Measurements from ENCODE around the gene SLC9A3. TPM values are rescaled to one million over a fixed set of nuclear protein-coding genes. Genes with fewer than 3 reads are reported as not detected.

Gene SLC9A3
- total and polyA plus RNA-seq, 2 of the 13 experiments (the other 11 are each of a cell fraction or from before 2014, with no cell fraction given) = 1.5 to 1.8 TPM

DNA sequence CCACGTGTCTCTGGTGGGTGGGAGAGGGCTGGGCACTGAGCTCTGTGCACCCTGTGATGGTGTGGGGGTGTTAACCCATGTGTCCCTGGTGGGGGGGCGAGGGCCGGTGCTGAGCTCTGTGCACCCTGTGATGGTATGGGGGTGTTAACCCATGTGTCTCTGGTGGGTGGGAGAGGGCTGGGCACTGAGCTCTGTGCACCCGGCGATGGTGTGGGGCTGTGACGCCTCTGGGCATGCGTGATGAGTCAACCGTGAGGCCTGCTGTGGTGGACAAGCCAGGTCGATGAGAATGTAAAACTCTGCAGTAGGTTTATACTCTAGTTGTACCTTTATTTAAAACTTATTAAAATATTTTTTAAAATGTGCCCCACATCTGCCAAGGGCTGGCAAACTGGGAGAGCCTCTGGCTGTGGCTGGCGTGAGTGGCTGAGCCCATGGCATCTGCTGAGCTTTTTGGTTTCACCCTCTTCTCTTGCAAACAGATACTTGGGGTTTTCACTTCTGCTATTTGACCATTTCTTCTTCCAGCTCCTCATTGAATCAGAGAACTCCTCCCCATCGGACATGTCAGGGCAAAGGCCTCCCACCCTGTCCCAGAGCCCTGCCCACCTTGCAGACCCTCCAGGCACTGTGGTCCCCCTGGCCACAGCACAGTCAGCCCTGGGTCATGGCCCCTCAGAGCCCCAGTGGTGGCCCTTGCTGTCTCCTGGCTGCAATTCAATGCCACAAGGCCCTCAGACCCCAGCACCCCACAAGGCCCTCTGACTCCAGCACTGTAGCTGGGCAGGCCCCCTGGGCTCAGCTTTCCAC, 99.7 kb downstream of the SLC9A3 start:
- CTCF ChIA-PET (ENCODE audit: low intra/inter-chr PET ratio, low total read pairs) = no interaction called here
- 80% methylated on average over 10 of the region's 11 CpGs for WGBS (ENCODE audit: low lambda C conversion rate)

GRCh38 chr5:423626-424261, 100.5 kb downstream of the SLC9A3 start:
- no peaks in the 10 kb centered on the region for H3K27me3 ChIP-seq (ENCODE audit: control insufficient read depth in 1 of 2, insufficient read depth in 2 of 2, low read length in 2 of 2)
- no peaks in the 10 kb centered on the region for H3K79me2 ChIP-seq (ENCODE audit: insufficient read depth, low read length)
- in situ Hi-C loops (cut with HindIII; ENCODE audit: extremely low pct_ligation_motif_present, low pct_unique_long_range_greater_than_20kb) (no loop called here), intact Hi-C loops (cut with micrococcal nuclease; ENCODE audit: unreplicated experiment) (no loop called here)
- 71% methylated on average over 11 of the region's 24 CpGs for WGBS (ENCODE audit: low lambda C conversion rate)
- DNase-seq (ENCODE audit: low spot score) (no peak), ATAC-seq (no peak), FAIRE-seq (no peak)
- no peak overlapping the region for H3K4me3 ChIP-seq (replicated peaks in 1 of 3; ENCODE audit: insufficient read depth in 1 of 3, low read depth in 2 of 3, low read length in 3 of 3)
- POLR2A ChIA-PET = no interaction called here
- CTCF ChIA-PET (ENCODE audit: low intra/inter-chr PET ratio, low total read pairs) = no interaction called here
- H3K27ac ChIP-seq (ENCODE audit: extremely low read length, insufficient read depth, low read length) = no peak overlapping the region
- H4K20me1 ChIP-seq (ENCODE audit: insufficient read depth, low read length) = no peaks in the 10 kb centered on the region
- no peaks in the 10 kb centered on the region for H3K4me1 ChIP-seq (ENCODE audit: insufficient read depth, low read length)
- H3K36me3 ChIP-seq (replicated peaks in 1 of 2; ENCODE audit: control insufficient read depth in 1 of 2, insufficient read depth in 2 of 2, low read length in 2 of 2) = no peaks in the 10 kb centered on the region
- H3K9me3 ChIP-seq (ENCODE audit: low read length) = no peaks in the 10 kb centered on the region
- H3K9ac ChIP-seq (ENCODE audit: insufficient read depth, low read depth, low read length) = no peak overlapping the region
- BruUV-seq (replicated peaks) = no TSS peak
- no peak overlapping the region for H2AFZ ChIP-seq (ENCODE audit: low read length)
- no peak overlapping the region for H3K4me2 ChIP-seq (ENCODE audit: low read depth, low read length)
- TF ChIP-seq, protein P1, sequence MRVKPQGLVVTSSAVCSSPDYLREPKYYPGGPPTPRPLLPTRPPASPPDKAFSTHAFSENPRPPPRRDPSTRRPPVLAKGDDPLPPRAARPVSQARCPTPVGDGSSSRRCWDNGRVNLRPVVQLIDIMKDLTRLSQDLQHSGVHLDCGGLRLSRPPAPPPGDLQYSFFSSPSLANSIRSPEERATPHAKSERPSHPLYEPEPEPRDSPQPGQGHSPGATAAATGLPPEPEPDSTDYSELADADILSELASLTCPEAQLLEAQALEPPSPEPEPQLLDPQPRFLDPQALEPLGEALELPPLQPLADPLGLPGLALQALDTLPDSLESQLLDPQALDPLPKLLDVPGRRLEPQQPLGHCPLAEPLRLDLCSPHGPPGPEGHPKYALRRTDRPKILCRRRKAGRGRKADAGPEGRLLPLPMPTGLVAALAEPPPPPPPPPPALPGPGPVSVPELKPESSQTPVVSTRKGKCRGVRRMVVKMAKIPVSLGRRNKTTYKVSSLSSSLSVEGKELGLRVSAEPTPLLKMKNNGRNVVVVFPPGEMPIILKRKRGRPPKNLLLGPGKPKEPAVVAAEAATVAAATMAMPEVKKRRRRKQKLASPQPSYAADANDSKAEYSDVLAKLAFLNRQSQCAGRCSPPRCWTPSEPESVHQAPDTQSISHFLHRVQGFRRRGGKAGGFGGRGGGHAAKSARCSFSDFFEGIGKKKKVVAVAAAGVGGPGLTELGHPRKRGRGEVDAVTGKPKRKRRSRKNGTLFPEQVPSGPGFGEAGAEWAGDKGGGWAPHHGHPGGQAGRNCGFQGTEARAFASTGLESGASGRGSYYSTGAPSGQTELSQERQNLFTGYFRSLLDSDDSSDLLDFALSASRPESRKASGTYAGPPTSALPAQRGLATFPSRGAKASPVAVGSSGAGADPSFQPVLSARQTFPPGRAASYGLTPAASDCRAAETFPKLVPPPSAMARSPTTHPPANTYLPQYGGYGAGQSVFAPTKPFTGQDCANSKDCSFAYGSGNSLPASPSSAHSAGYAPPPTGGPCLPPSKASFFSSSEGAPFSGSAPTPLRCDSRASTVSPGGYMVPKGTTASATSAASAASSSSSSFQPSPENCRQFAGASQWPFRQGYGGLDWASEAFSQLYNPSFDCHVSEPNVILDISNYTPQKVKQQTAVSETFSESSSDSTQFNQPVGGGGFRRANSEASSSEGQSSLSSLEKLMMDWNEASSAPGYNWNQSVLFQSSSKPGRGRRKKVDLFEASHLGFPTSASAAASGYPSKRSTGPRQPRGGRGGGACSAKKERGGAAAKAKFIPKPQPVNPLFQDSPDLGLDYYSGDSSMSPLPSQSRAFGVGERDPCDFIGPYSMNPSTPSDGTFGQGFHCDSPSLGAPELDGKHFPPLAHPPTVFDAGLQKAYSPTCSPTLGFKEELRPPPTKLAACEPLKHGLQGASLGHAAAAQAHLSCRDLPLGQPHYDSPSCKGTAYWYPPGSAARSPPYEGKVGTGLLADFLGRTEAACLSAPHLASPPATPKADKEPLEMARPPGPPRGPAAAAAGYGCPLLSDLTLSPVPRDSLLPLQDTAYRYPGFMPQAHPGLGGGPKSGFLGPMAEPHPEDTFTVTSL (CRISPR knock-in tag; IDR thresholded peaks at IDR 0.05; ENCODE audit: borderline replicate concordance) = no peak
- TF ChIP-seq FOSL1 (CRISPR knock-in tag; IDR thresholded peaks at IDR 0.05; ENCODE audit: borderline replicate concordance) = no peak
- TF ChIP-seq ZFYVE20 (CRISPR knock-in tag; IDR thresholded peaks at IDR 0.05; ENCODE audit: borderline replicate concordance, low read depth) = no peak
- TF ChIP-seq, protein P2, sequence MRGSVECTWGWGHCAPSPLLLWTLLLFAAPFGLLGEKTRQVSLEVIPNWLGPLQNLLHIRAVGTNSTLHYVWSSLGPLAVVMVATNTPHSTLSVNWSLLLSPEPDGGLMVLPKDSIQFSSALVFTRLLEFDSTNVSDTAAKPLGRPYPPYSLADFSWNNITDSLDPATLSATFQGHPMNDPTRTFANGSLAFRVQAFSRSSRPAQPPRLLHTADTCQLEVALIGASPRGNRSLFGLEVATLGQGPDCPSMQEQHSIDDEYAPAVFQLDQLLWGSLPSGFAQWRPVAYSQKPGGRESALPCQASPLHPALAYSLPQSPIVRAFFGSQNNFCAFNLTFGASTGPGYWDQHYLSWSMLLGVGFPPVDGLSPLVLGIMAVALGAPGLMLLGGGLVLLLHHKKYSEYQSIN (CRISPR knock-in tag; IDR thresholded peaks at IDR 0.05; ENCODE audit: borderline replicate concordance) = no peak
- no peak for TF ChIP-seq NFRKB (IDR thresholded peaks at IDR 0.05)
- TF ChIP-seq ETV6 (CRISPR knock-in tag; conservative IDR thresholded peaks at IDR 0.05) = no peak
- no peak for TF ChIP-seq RFX3 (CRISPR knock-in tag; IDR thresholded peaks at IDR 0.05)

More for the DNA sequence above, 99.7 kb downstream of the SLC9A3 start:
- DNase-seq (ENCODE audit: low spot score) (no peak), FAIRE-seq (no peak), ATAC-seq (no peak)
- no peak overlapping the region for H3K27ac ChIP-seq (ENCODE audit: extremely low read length, insufficient read depth, low read length)
- no peaks in the 10 kb centered on the region for H3K27me3 ChIP-seq (ENCODE audit: control insufficient read depth in 1 of 2, insufficient read depth in 2 of 2, low read length in 2 of 2)
- no TSS peak for BruUV-seq (replicated peaks)
- H4K20me1 ChIP-seq (ENCODE audit: insufficient read depth, low read length) = no peaks in the 10 kb centered on the region
- intact Hi-C loops (cut with micrococcal nuclease; ENCODE audit: unreplicated experiment) = no loop called here
- H3K36me3 ChIP-seq (replicated peaks in 1 of 2; ENCODE audit: control insufficient read depth in 1 of 2, insufficient read depth in 2 of 2, low read length in 2 of 2) = no peaks in the 10 kb centered on the region
- H3K9me3 ChIP-seq (ENCODE audit: low read length) = no peaks in the 10 kb centered on the region
- TF ChIP-seq ZFP36 (IDR thresholded peaks at IDR 0.05; ENCODE audit: borderline replicate concordance, low read depth, low read length, partially characterized antibody) = no peak
- no peak overlapping the region for H3K4me3 ChIP-seq (replicated peaks in 1 of 3; ENCODE audit: insufficient read depth in 1 of 3, low read depth in 2 of 3, low read length in 3 of 3)
- no peaks in the 10 kb centered on the region for H3K79me2 ChIP-seq (ENCODE audit: insufficient read depth, low read length)
- POLR2A ChIA-PET = no interaction called here
- no peak overlapping the region for H3K9ac ChIP-seq (ENCODE audit: insufficient read depth, low read depth, low read length)
- no peak overlapping the region for H3K4me2 ChIP-seq (ENCODE audit: low read depth, low read length)
- in situ Hi-C loops (cut with HindIII; ENCODE audit: extremely low pct_ligation_motif_present, low pct_unique_long_range_greater_than_20kb) = no loop called here
- no peak overlapping the region for H2AFZ ChIP-seq (ENCODE audit: low read length)
- no peaks in the 10 kb centered on the region for H3K4me1 ChIP-seq (ENCODE audit: insufficient read depth, low read length)

All from HepG2 (cell line).